ENCODE measurements around the gene SP9.

GRCh38 chr2:174333372-174334277, 1.1 kb upstream of the SP9 start:
- TF ChIP-seq CTCF (IDR thresholded peaks at IDR 0.05) (no peak), POLR2A (IDR thresholded peaks at IDR 0.05) (no peak)
